NCI-H146 treated with DMSO at 0.1 percent for 48 hours (cell line): Measurements from ENCODE around the gene SDCCAG8.

Experiments
- DNase-seq: peaks from one replicate; lab custom pipeline; 2025; ENCODE audit not compliant: unreplicated experiment; lab: John Stamatoyannopoulos, UW

Gene SDCCAG8

DNA sequence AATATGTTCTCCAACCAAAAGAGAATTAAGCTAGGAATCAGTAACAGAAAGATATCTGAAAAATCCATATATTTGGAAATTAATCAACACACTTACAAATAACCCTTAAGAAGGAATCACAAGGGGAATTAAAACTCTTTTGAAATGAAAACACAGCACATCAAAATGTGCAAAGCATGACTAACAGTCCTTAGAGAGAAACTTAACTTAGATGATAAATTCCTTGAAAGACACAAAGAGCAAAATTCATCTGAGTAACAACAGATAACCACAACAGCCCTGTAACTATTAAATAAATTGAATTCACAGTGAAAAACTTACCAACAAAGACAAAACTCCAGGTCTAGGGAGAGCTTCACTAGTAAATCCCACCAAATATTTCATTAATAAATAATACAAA lies 283.8 kb downstream of the SDCCAG8 start:
- DNase-seq, result no peak

DNA sequence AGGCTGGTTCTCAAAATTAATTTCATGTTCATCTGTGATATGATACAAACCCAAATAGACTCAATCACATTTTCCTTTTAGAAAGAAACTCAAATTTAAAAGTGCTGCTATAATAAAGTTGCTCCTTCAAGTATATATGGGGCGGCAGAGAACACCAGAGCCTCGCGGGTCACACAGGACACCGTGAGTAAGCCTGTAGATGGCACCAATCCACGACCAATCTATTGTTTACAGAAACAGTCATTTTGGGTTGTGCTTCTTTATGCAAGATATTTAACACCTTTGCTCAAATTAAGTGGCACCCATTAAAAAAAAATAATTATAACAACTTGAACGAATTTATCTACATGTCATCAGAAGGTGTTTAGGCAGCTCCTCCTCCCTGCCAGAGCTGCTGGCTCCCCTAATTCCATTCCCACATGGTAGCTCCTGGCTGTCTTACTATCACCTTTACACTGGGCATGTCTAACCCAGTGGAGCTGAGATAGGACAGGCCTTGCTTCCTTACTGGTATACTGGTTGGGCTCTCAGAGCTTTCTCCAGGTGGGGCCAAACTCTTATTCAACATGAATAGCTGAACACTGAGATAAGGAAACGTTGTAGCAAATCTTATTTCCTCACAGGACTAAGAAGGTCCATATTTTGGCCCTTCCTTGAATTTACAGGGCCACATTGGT lies 287.0 kb downstream of the SDCCAG8 start:
- no peak for DNase-seq

DNA sequence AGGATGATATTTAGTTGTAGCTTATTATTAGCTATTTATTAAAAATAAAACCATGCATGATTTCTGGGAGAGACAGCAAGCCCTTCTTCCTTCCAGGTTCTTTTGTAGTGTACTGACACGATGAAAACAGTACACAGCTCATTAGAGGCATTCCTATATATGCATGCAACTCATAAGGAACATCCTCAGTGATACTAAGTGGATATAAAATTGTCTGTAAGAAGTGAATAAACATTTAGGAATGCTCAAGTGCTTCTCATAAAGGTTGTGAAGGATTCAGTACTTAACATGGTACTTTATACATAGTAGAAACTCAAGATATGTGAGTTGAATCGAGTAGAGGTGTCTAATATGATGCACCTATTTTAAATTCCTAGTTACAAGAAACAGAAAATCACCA lies 287.7 kb downstream of the SDCCAG8 start:
- no peak for DNase-seq

DNA sequence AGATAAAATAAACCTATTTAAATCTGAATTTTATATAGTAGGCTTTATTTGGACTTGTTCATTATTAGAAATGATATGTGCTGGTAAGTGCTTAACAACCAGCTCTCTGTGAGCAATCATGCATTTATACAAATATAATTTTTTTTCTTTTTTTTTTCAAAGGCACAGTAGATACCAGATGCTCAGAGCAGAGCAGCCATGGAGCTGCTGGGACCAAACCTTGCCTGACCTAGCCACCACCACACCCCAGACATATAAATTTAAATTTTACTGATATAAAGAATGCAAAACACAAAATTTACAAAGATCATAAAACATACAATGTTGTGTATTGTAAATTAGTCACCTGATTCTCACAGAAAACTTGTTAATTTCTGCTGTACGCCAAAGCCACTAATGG lies 290.6 kb downstream of the SDCCAG8 start:
- DNase-seq, result no peak

DNA sequence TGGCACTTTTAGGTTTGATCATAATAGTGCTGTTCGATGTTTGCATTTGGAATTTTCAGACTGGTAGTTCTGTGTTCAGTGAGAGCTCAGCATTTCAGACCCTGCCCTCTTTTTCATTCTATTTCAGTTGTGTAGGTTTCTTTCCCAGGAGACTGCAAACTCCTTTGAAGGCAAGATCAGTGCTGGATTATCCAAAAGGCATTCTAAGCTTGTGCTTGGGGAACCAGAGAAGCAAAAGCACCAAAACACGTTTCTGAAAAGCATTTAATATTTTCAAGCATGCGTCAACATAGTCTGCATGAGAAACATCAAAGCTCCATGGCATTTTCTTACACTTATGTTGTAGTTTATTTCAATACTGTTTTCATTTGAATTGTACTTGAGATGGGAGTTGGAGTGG lies 292.1 kb downstream of the SDCCAG8 start:
- no peak for DNase-seq

DNA sequence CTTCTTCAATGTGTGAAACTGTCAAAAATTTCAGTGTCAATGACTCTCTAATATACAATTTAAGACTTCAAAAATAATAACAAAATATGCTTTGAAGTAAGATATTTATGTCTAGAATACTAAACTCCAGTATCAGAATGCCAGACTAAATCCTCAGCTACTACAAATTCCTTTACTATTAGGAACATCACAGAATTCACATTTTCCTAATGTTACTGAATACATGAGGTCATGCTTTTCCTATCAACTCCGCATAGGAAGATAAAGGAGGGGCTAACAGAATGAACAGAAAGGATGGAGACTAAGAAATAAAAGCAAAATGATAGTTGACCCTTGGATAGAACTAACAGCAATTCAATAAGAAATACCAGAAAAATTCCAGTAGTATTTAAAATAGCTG lies 292.7 kb downstream of the SDCCAG8 start:
- no peak for DNase-seq

DNA sequence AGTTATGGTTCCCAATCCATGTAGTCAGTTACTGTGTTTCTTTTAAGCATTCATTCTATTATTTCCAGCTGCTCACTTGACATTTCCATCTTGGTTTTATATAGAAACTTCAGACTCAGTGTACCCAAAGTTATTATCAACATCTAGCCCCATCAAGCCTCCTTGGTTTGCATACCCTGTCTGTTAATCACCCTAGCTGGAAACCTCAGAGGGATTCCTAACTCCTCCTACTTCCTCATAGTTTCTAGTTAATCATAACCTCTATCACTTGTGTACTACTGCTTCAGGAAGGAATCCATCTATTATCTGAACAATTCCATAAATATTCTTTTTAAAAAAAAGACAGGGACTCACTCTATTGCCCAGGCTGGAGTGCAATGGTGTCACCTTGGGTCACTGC lies 293.3 kb downstream of the SDCCAG8 start:
- DNase-seq, result no peak
